SH-SY5Y (cell line): ENCODE measurements around the gene BCAT1.

Experiments
- GATA2 ChIP-seq: IDR thresholded peaks from 2 replicates; pipeline ENCODE4 v1.6.1; 2011; ENCODE audit warnings: mild to moderate bottlenecking, low read depth, low read length
- GATA3 ChIP-seq: IDR thresholded peaks from 2 replicates; pipeline ENCODE4 v1.6.1; 2011; ENCODE audit warnings: low read depth, mild to moderate bottlenecking, low read length, moderate library complexity

DNA sequence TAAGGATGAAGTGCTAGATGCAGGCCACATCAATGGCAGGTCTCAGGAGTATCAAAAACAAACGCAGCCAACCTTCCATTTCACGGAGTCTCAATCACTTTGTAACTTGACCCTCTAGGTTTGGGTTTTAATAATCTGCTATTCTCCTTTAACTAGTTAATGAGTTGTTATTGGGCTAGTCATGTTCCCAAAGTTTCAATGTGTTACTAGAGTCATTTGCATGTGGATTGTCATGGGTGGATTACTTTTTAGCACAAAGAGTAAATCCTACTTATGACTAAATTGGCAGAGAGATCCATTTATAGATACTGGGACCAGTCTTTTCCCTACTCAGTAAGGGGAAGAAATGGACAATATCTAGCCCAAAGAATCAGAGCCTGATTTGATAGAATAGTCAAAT, 151.0 kb downstream of the BCAT1 start:
- no peak for TF ChIP-seq GATA3
- TF ChIP-seq GATA2 = no peak
